NK-92 (cell line): ENCODE measurements around the gene ZNF414.

ENCODE experiments used
- DNase-seq: peaks from one replicate; lab custom pipeline; 2025; ENCODE audit not compliant: unreplicated experiment; lab: John Stamatoyannopoulos, UW

Gene ZNF414

GRCh38 chr19:8491574-8491973, 22.4 kb downstream of the ZNF414 start:
- no peak for DNase-seq

GRCh38 chr19:8490873-8491272, 23.1 kb downstream of the ZNF414 start:
- no peak for DNase-seq

- DNase-seq, result no peak
These were observed 23.6 kb downstream of the ZNF414 start for GRCh38 chr19:8490395-8490760.

- DNase-seq, result no peak
These were observed 24.2 kb downstream of the ZNF414 start for GRCh38 chr19:8489561-8490394.

- no peak for DNase-seq
These were observed 25.6 kb downstream of the ZNF414 start for GRCh38 chr19:8488365-8488764.

GRCh38 chr19:8487137-8487851, 26.7 kb downstream of the ZNF414 start:
- no peak for DNase-seq

GRCh38 chr19:8486661-8487136, 27.3 kb downstream of the ZNF414 start:
- no peak for DNase-seq

GRCh38 chr19:8485561-8486371, 28.2 kb downstream of the ZNF414 start:
- DNase-seq, result no peak

- DNase-seq, result no peak
These were observed 29.6 kb downstream of the ZNF414 start for GRCh38 chr19:8484331-8484894.

GRCh38 chr19:8483165-8483564, 30.8 kb downstream of the ZNF414 start:
- no peak for DNase-seq

GRCh38 chr19:8482696-8483095, 31.3 kb downstream of the ZNF414 start:
- no peak for DNase-seq

- DNase-seq, result no peak
These were observed 32.4 kb downstream of the ZNF414 start for GRCh38 chr19:8481616-8482015.

- DNase-seq, result no peak
These were observed 32.8 kb downstream of the ZNF414 start for GRCh38 chr19:8481201-8481600.

- no peak for DNase-seq
These were observed 35.4 kb downstream of the ZNF414 start for GRCh38 chr19:8478598-8478997.

- DNase-seq, result no peak
These were observed 36.1 kb downstream of the ZNF414 start for GRCh38 chr19:8477889-8478288.

- no peak for DNase-seq
These were observed 37.4 kb downstream of the ZNF414 start for GRCh38 chr19:8476524-8476923.

- DNase-seq, result no peak
These were observed 39.0 kb downstream of the ZNF414 start for GRCh38 chr19:8475005-8475404.

GRCh38 chr19:8473648-8474476, 40.1 kb downstream of the ZNF414 start:
- no peak for DNase-seq

GRCh38 chr19:8469613-8470368, 44.2 kb downstream of the ZNF414 start:
- DNase-seq, result no peak
